ENCODE results near the gene TADA2B.

Gene TADA2B

DNA sequence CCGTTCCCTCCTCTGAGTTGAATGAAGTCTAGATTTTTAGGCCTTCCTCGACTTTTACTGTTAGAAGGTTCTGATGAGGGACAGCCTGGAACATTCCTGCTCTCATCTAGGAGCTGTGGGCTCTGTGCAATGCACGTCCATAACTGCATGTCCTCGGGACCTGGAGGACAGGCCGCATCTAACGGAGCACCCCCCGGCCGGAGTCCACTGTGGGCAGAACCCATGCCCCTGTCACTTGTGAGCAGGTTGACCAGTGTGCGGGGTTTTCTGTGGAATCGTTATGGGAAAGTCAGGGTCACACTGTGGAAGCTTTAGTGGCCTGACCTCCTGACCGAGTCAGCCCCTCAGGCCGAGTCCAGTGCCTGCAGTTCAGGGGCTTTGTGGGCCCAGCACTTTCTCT is 19.3 kb upstream of the TADA2B start:
- no peak for DNase-seq
- TF ChIP-seq GATA1 (IDR thresholded peaks at IDR 0.05; ENCODE audit: low read depth, low read length) (no peak), POLR2A (IDR thresholded peaks at IDR 0.05; ENCODE audit: low read length) (no peak)

GRCh38 chr4:7024336-7024890 is 18.8 kb upstream of the TADA2B start:
- no peak for DNase-seq
- TF ChIP-seq GATA1 (IDR thresholded peaks at IDR 0.05; ENCODE audit: low read depth, low read length), result no peak
- TF ChIP-seq POLR2A (IDR thresholded peaks at IDR 0.05; ENCODE audit: low read length), result no peak

DNA sequence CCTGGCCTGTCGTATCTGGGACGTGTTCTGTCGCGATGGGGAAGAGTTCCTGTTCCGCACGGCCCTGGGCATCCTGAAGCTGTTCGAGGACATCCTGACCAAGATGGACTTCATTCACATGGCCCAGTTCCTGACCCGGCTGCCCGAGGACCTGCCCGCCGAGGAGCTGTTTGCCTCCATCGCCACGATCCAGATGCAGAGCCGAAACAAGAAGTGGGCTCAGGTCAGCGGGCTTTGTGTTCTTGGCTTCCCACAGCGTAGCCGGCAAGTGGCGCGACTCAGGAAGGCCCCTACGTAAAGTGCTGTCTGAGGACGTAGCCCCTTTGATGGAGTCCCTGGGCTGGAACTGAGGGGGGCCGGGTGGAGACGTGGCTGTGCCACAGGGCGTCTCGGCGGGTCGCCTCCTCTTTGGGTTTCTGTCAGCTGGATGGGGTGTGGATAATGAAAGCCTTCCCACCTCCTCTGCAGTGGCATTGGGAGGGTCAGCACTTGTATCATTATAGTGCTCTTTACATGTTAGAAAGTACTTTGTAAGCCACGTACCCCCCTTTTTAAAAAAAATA is 18.1 kb upstream of the TADA2B start:
- TF ChIP-seq GATA1 (IDR thresholded peaks at IDR 0.05; ENCODE audit: low read depth, low read length) (no peak), POLR2A (IDR thresholded peaks at IDR 0.05; ENCODE audit: low read length) (no peak)
- no peak for DNase-seq

- no peak for TF ChIP-seq POLR2A (IDR thresholded peaks at IDR 0.05; ENCODE audit: low read length)
- no peak for TF ChIP-seq GATA1 (IDR thresholded peaks at IDR 0.05; ENCODE audit: low read depth, low read length)
- no peak for DNase-seq
These were observed 17.1 kb upstream of the TADA2B start for GRCh38 chr4:7026107-7026506.

- DNase-seq, result no peak
- TF ChIP-seq POLR2A (IDR thresholded peaks at IDR 0.05; ENCODE audit: low read length) (no peak), GATA1 (IDR thresholded peaks at IDR 0.05; ENCODE audit: low read depth, low read length) (no peak)
These were observed 15.9 kb upstream of the TADA2B start for GRCh38 chr4:7027284-7027683.

- no peak for DNase-seq
- no peak for TF ChIP-seq GATA1 (IDR thresholded peaks at IDR 0.05; ENCODE audit: low read depth, low read length)
- TF ChIP-seq POLR2A (IDR thresholded peaks at IDR 0.05; ENCODE audit: low read length), result no peak
These were observed 15.3 kb upstream of the TADA2B start for GRCh38 chr4:7027913-7028312.

DNA sequence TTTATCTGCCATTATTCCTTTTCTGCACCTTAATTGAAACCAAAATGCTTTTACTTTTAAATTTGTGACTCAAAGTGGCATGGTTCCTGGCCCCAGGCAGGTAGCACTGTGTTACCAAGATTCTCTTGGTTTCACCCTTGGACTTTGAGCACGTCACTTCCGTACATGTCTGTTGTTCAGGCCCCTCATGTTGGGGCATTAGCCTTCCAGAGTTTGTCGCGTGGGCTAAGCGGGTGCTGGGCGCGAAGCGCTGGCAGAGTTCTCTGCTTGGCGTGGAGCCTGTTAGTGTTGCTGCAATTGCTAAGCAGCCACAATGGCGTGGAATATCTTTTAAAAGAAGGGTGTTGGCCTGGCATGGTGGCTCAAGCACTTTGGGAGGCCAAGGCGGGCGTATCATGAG is 14.0 kb upstream of the TADA2B start:
- TF ChIP-seq GATA1 (IDR thresholded peaks at IDR 0.05; ENCODE audit: low read depth, low read length) (no peak), POLR2A (IDR thresholded peaks at IDR 0.05; ENCODE audit: low read length) (no peak)
- DNase-seq, result no peak

DNA sequence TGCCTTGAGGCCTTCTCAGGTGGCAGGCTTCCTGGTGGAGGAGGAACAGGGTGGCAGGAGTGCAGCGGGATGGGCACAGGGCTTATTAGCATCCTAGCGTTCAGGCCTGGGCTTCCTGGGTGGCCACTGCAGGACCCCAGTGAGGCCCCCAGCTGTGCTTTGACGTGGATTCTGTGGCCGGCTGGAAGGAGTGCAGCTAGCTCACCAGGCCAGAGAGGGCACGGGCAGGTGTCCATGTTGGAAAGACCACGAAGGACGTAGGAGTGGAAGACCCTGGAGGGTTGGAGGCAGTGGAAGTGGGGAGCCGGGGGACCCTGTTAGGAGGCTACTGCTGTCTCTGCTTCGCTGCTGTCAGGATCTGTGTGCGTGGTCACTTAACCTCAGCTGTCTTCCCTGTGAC is 13.3 kb upstream of the TADA2B start:
- DNase-seq, result no peak
- TF ChIP-seq GATA1 (IDR thresholded peaks at IDR 0.05; ENCODE audit: low read depth, low read length), result no peak
- TF ChIP-seq POLR2A (IDR thresholded peaks at IDR 0.05; ENCODE audit: low read length), result no peak

GRCh38 chr4:7030856-7031255 is 12.3 kb upstream of the TADA2B start:
- TF ChIP-seq POLR2A (IDR thresholded peaks at IDR 0.05; ENCODE audit: low read length) (no peak), GATA1 (IDR thresholded peaks at IDR 0.05; ENCODE audit: low read depth, low read length) (no peak)
- DNase-seq, result no peak

DNA sequence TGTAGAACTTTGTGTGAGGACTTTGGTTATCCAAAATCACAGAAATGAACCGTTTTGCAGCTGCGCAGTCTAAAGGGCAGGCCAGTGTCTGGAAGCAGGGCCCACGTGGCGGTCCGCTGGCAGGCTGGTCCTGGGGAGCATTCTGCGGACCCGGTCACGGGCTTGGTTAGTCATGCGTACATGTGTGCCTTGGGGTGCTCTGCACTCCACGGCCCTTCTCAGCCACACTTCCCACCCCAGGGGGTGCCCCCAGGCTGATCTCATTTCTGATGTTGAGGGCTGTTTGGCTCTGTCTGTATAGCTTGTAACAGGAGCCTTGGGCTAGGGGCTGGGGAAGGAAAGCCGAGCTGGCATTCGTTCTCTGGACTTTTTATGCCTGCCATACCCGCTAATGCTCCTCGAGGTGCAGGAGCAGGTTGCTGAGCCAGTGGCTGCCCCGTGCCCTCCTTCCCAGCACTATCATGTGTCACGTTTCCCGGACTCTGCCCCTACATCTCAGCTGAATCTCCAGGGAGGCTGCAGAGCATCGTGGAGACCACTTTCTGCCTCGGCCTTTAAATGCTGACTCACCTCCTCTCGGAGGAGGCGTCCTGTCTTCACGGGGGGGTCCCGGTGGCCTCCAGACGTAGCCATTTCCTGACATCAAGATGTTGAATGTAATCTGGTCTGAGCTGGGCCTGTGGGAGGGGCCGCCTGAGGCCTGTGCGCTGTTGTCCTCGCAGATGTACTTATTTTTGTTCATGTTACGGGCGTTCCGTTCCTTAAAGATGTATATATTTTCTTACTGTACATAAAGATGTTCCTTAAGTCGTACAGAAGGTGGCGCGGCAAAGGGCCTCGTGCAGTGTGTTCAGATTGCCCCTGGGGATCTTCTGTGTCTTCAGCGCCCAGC is 11.4 kb upstream of the TADA2B start:
- peak; percentile 30 to 38 for DNase-seq
- TF ChIP-seq POLR2A (IDR thresholded peaks at IDR 0.05; ENCODE audit: low read length) (no peak), GATA1 (IDR thresholded peaks at IDR 0.05; ENCODE audit: low read depth, low read length) (no peak)

GRCh38 chr4:7032596-7032995 is 10.6 kb upstream of the TADA2B start:
- no peak for TF ChIP-seq POLR2A (IDR thresholded peaks at IDR 0.05; ENCODE audit: low read length)
- TF ChIP-seq GATA1 (IDR thresholded peaks at IDR 0.05; ENCODE audit: low read depth, low read length), result no peak
- no peak for DNase-seq

DNA sequence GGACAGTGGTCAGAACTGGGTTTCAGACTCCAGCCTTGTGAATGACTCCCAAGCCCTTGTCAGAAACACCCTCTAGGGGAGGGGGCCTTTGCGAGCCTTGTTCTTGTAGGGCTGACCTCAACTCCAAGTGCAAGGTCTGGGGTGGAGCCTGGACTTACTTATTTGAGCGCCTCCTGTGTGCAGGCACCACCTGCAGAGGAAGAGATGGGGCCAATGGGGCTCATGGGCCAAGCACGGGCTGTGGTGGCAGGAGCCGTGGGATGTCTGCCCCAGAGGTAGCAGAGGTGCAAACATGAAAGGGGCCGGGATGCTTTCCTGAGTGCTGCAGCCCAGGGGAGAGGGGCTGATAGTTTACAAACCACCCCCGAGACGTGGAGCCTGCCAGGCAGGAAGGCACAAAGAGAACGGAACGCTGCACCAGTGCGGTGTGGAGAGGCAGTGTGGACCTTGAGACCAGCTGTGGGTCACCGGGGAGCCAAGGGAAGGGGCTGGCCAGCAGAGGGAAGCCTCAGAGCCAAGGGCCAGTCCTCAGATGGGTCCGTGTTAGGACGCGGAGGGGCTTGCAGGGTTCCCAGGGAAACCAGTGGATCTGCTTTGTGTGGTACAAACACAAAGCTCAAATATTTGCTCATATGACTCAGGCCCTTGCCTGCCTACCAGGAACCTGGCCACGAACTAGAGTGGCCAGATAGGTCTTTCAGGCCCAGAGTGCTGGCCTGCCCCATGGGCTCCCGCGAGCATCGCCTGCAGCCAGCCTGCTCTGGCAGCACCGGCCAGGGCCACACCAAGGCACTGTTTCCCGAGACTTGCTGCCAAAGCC is 8.7 kb upstream of the TADA2B start:
- no peak for TF ChIP-seq POLR2A (IDR thresholded peaks at IDR 0.05; ENCODE audit: low read length)
- TF ChIP-seq GATA1 (IDR thresholded peaks at IDR 0.05; ENCODE audit: low read depth, low read length), result no peak
- no peak for DNase-seq

- DNase-seq, result peak in 1 of 2 experiments; percentile 20
- TF ChIP-seq GATA1 (IDR thresholded peaks at IDR 0.05; ENCODE audit: low read depth, low read length) (no peak), POLR2A (IDR thresholded peaks at IDR 0.05; ENCODE audit: low read length) (no peak)
These were observed 5.7 kb upstream of the TADA2B start for GRCh38 chr4:7037425-7037824.

DNA sequence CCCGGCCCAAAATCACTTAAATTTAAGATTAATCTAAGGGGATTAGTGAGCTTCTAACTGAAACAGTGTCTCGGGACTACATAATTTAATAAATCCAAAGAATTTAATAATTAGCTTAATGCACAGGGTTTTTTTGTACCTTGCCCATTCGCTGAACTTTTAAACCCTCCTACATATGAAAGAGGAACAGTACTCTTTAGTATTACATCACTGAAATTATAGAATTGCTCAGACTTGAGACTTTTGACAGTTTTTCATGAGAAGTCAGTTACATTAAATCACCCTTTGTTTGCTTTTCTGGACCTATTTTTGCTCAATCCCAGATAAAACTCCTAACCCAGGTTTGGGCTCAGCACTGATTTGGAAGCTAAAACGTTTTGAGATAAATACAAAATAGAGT is 2.4 kb upstream of the TADA2B start:
- TF ChIP-seq GATA1 (IDR thresholded peaks at IDR 0.05; ENCODE audit: low read depth, low read length) (no peak), POLR2A (IDR thresholded peaks at IDR 0.05; ENCODE audit: low read length) (no peak)
- DNase-seq, result no peak

All from erythroblast (primary cell).